ENCODE results near the gene BCKDK.
"Not testable (repeated sequence)": the region's sequence is repeated elsewhere in the genome, so short reads cannot be mapped to it uniquely, and the experiment has no call there.

BCKDK gene

GRCh38 chr16:31130899-31131298, 22.7 kb downstream of the BCKDK start:
- Mint-ChIP-seq H3K36me3 (ENCODE audit: insufficient read depth) (peaks cover 26% of the 10 kb centered on the region), H3K4me3 (no peak overlapping the region), H3K27ac (no peak overlapping the region), H3K27me3 (no peaks in the 10 kb centered on the region), H3K9me3 (no peaks in the 10 kb centered on the region), H3K4me1 (ENCODE audit: low read depth in 2 of 2) (peaks cover 0 to 3% of the 10 kb centered on the region in 2 donors)
- no peak for DNase-seq
- ATAC-seq (replicated peaks) = no peak

DNA sequence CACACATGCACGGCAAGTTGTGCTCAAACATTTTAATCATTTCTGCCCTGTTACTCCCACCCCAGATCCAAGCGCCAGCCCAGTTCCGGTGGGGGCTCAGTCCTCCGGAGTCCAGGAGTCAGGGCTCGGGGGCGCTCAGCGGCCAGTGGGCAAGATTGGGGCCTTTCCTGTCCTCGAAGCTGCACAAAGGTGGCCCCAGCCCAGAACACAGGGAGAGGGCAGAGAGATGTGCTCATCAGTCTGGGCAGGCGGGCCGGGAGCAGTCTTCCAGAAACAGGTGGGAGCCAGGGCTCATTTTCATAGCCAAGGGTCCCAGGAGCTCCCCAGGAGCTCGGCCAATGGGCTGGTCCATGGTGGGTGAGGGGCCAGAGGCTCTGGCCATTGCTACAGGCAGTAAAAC, 23.2 kb downstream of the BCKDK start:
- Mint-ChIP-seq H3K27ac (no peak overlapping the region), H3K4me1 (ENCODE audit: low read depth in 2 of 2) (no peaks in the 10 kb centered on the region), H3K4me3 (no peak overlapping the region), H3K27me3 (no peaks in the 10 kb centered on the region), H3K9me3 (no peaks in the 10 kb centered on the region), H3K36me3 (ENCODE audit: insufficient read depth) (peaks cover 22% of the 10 kb centered on the region)
- DNase-seq (no peak), ATAC-seq (replicated peaks) (no peak)

DNA sequence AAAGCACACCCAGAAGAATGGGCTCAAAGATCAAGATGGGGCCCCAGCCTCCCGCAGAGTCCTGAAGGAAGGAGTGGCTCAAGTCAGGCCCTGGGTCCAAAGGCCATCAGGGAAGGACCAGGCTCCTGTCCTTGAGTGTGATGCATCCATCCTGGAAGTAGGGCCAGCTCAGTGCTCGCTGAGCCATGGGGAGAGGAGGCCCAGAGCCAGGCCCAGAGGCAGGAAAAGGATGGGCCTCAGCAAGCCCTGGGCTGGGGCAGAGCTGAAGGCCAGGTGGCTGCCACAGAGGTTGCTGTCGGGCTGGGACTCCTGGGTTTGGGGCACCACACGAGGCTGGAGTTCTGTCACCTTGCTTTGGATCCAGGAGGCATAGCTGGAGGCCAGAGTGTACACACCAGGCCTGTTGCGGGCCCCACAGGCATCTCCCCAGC, 23.7 kb downstream of the BCKDK start:
- H3K27ac Mint-ChIP-seq = no peak overlapping the region
- no peaks in the 10 kb centered on the region for H3K9me3 Mint-ChIP-seq

GRCh38 chr16:31132303-31132979, 24.3 kb downstream of the BCKDK start:
- Mint-ChIP-seq H3K4me1 (ENCODE audit: low read depth in 2 of 2) (no peaks in the 10 kb centered on the region), H3K27ac (peak overlapping the region in 1 of 2 donors; percentile 20), H3K9me3 (no peaks in the 10 kb centered on the region), H3K4me3 (no peak overlapping the region), H3K27me3 (no peaks in the 10 kb centered on the region), H3K36me3 (ENCODE audit: insufficient read depth) (peaks cover 22% of the 10 kb centered on the region)
- ATAC-seq (replicated peaks) (no peak), DNase-seq (no peak)

More for the DNA sequence above, 23.7 kb downstream of the BCKDK start:
- H3K4me1 Mint-ChIP-seq (ENCODE audit: low read depth in 2 of 2) = no peaks in the 10 kb centered on the region
- H3K4me3 Mint-ChIP-seq = no peak overlapping the region
- H3K27me3 Mint-ChIP-seq = no peaks in the 10 kb centered on the region
- DNase-seq (no peak), ATAC-seq (replicated peaks) (no peak)
- peaks cover 22% of the 10 kb centered on the region for H3K36me3 Mint-ChIP-seq (ENCODE audit: insufficient read depth)

- Mint-ChIP-seq H3K4me1 (ENCODE audit: low read depth in 2 of 2) (no peaks in the 10 kb centered on the region), H3K27me3 (no peaks in the 10 kb centered on the region), H3K27ac (peak overlapping the region in 1 of 2 donors; percentile 42), H3K9me3 (no peaks in the 10 kb centered on the region), H3K4me3 (no peak overlapping the region), H3K36me3 (ENCODE audit: insufficient read depth) (peaks cover 18% of the 10 kb centered on the region)
- ATAC-seq (replicated peaks) = no peak
- DNase-seq = no peak
These were observed 24.9 kb downstream of the BCKDK start for GRCh38 chr16:31133046-31133501.

DNA sequence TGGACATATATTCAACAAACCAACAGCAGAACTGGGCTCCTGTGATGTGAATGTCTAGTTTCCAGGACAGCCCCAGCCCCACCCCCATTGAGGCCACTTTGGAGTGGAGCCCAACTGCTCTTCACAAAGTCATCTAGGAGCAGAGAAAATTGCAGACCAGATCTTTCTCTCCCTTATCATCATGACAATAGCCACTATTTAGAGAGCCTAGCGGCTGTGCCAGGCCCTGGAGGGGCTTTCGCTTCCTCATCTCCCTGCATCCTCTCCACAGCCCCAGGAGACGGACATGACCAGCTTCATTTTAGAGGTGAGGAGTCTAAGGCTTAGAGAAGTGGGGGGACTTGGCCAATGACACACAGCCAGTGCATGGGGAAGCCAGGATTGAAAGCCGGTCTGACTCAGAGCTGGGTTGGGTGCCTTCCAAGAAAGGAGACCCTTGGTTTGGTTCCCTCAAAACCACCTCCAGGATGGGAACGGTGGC, 25.9 kb downstream of the BCKDK start:
- DNase-seq (no peak), ATAC-seq (replicated peaks) (no peak)
- Mint-ChIP-seq H3K27me3 (no peaks in the 10 kb centered on the region), H3K4me1 (ENCODE audit: low read depth in 2 of 2) (no peaks in the 10 kb centered on the region), H3K9me3 (no peaks in the 10 kb centered on the region), H3K27ac (peak overlapping the region in 1 of 2 donors; percentile 42), H3K36me3 (ENCODE audit: insufficient read depth) (peaks cover 13% of the 10 kb centered on the region), H3K4me3 (no peak overlapping the region)

DNA sequence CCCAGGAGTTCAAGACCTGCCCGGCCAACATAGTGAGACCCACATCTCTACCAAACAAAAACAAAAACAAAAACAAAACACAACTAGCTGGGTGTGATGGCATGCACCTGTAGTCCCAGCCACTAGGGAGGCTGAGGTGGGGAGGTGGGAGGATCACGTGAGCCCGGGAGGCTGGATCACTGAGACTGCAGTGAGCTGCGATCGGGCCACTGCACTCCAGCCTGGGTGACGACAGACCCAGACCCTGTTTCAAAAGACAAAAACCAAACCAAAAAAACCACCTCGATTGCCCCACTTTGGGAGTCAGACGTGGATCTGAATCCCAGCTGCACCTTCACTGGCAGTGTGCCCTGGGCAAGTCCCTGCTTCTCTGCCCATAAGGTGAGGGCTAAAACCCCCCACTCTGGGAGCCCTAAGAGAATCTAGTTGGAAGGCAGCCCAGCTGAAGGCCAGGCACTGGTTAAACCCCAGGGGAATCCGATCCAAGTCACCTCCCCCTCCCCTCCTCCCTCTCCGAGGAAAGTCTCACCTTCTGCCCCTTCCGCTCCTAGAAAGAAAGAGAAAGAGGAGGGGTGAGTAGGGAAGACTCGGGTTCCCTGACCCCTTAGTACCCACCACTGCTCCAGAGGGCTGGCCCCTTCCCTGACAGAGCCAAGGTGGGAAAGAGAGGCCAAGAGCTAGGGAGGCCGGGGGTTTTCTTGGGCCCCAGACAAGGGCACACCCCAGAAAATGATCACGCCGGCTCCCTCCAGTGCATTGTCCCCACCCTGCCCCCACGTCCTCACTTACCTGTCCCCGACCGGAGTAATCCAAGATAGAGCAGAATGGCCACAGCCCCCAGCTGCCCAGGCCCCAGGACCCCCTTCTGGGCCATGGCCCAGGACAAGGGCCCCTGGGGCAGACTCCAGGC, 26.7 kb downstream of the BCKDK start:
- DNase-seq = no peak
- Mint-ChIP-seq H3K4me3 (no peak overlapping the region), H3K36me3 (ENCODE audit: insufficient read depth) (peaks cover 13% of the 10 kb centered on the region), H3K27me3 (no peaks in the 10 kb centered on the region), H3K9me3 (no peaks in the 10 kb centered on the region), H3K27ac (no peak overlapping the region), H3K4me1 (ENCODE audit: low read depth in 2 of 2) (no peaks in the 10 kb centered on the region)
- ATAC-seq (replicated peaks) = no peak

DNA sequence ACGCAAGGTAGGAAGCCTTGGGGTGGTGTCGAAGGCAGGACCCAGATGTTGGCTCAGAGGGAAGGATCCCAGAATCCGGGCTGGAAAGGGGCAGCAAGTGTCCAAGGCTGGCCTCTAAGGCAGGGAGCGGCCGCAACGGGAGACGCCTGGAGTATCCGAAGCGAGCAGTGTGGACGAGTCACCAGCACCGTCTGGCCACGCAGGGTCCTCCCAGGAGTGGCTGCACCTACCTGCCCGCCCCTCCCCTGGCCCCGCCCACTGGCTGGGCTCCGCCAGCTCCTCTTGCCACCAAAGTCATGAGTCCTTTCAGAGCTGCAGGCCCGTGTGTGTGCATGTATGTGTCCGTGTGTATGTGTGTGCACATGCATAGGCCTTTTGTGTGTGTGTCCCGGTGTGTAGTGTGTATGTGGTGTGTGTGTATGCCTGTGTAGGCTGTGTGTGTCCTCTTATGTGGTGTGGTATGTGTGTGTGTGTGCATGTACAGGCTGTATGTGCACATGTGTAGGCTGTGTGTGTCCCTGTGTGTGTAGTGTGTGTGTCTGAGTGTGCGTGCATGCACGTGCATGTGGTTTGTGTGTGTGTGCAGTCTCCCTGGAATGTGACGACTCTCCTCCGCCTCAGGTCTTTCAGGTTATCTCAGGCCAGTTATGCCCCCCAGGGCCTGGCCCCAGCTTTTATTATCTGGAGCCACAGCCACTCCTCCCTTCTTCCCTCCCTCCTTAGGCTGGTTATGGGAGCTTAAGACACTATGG, 27.5 kb downstream of the BCKDK start, which contains the start of gene PRSS8:
Gene PRSS8, minus strand, starts transcription at position 193 of the 752 bp plus-strand sequence. CDS start 229 bp downstream, outside the sequence.
- Mint-ChIP-seq H3K9me3 (no peaks in the 10 kb centered on the region), H3K4me1 (ENCODE audit: low read depth in 2 of 2) (no peaks in the 10 kb centered on the region), H3K27ac (no peak within 1 kb of the TSS), H3K27me3 (no peaks in the 10 kb centered on the region), H3K36me3 (ENCODE audit: insufficient read depth) (peaks cover 17% of the 10 kb centered on the region), H3K4me3 (no peak within 1 kb of the TSS)
- DNase-seq = no peak
- no peak for ATAC-seq (replicated peaks)

GRCh38 chr16:31136287-31136662, 28.1 kb downstream of the BCKDK start:
- no peak for DNase-seq
- Mint-ChIP-seq H3K36me3 (ENCODE audit: insufficient read depth) (peaks cover 13% of the 10 kb centered on the region), H3K27ac (no peak overlapping the region), H3K9me3 (no peaks in the 10 kb centered on the region), H3K4me1 (ENCODE audit: low read depth in 2 of 2) (no peaks in the 10 kb centered on the region), H3K4me3 (no peak overlapping the region), H3K27me3 (no peaks in the 10 kb centered on the region)
- ATAC-seq (replicated peaks) = no peak

- ATAC-seq (replicated peaks); H3K4me3 Mint-ChIP-seq; DNase-seq; H3K4me1 Mint-ChIP-seq (ENCODE audit: low read depth in 2 of 2); H3K27me3 Mint-ChIP-seq; H3K27ac Mint-ChIP-seq; H3K9me3 Mint-ChIP-seq: not testable (repeated sequence)
- H3K36me3 Mint-ChIP-seq (ENCODE audit: insufficient read depth) = peaks cover 10% of the 10 kb centered on the region
These were observed 28.8 kb downstream of the BCKDK start for GRCh38 chr16:31136822-31137499.

- DNase-seq (no peak), ATAC-seq (replicated peaks) (no peak)
- peaks cover 10% of the 10 kb centered on the region for H3K36me3 Mint-ChIP-seq (ENCODE audit: insufficient read depth)
- H3K9me3 Mint-ChIP-seq = no peaks in the 10 kb centered on the region
- peaks cover 4 to 6% of the 10 kb centered on the region in 2 donors for H3K4me1 Mint-ChIP-seq (ENCODE audit: low read depth in 2 of 2)
- H3K27ac Mint-ChIP-seq = peak overlapping the region in 1 of 2 donors; percentile 7
- no peak overlapping the region for H3K4me3 Mint-ChIP-seq
- H3K27me3 Mint-ChIP-seq = no peaks in the 10 kb centered on the region
These were observed 30.7 kb downstream of the BCKDK start for GRCh38 chr16:31138621-31139578.

- H3K9me3 Mint-ChIP-seq; ATAC-seq (replicated peaks): not testable (repeated sequence)
These were observed 32.9 kb downstream of the BCKDK start for GRCh38 chr16:31141071-31141469.

More at GRCh38 chr16:31141071-31141469, 32.9 kb downstream of the BCKDK start:
- H3K36me3 Mint-ChIP-seq (ENCODE audit: insufficient read depth); H3K4me1 Mint-ChIP-seq (ENCODE audit: low read depth in 2 of 2); H3K27ac Mint-ChIP-seq; H3K27me3 Mint-ChIP-seq; DNase-seq: not testable (repeated sequence)
- H3K4me3 Mint-ChIP-seq = peak overlapping the region in 1 of 2 donors; percentile 68
